D721Med (cell line): Measurements from ENCODE around the gene PTPN5.
A peak's percentile ranks its signal among the peaks of the same experiment; 100 is the strongest.

Experiments used
- DNase-seq: peaks from one replicate; pipeline ENCODE4 v3.0.0; 2011; ENCODE audit warnings: low spot score; ENCODE audit not compliant: insufficient read length
- FAIRE-seq: peaks from 2 replicates; lab custom pipeline; 2011; peaks lifted over from hg19 to GRCh38; lab: Jason Lieb, UNC
- TF ChIP-seq, protein P1 (sequence below): IDR thresholded peaks from 2 replicates; pipeline ENCODE4 v1.5.1; 2012; ENCODE audit warnings: mild to moderate bottlenecking, control low read depth; ENCODE audit not compliant: insufficient read depth; ENCODE audit errors: missing control alignments

The PTPN5 gene

DNA sequence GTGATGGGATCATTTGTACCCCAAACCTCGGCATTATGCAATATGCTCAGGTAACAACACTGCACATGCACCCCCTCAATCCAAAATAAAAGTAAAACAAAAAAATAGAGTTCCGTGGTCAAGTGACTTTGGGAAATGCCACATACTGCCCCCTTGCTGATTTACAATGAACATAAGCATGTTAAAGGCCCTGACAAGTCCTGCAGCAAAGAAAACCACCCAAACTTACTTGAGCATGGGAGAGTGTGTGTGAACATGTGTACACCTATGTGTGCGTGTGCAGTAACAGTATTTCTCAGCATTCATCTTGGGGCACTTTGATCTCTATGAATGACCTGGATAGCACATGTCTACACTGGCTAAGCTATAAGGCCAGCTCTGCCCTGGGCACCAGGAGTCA, 49.8 kb downstream of the PTPN5 start:
- DNase-seq: no peak
- TF ChIP-seq, protein P1, sequence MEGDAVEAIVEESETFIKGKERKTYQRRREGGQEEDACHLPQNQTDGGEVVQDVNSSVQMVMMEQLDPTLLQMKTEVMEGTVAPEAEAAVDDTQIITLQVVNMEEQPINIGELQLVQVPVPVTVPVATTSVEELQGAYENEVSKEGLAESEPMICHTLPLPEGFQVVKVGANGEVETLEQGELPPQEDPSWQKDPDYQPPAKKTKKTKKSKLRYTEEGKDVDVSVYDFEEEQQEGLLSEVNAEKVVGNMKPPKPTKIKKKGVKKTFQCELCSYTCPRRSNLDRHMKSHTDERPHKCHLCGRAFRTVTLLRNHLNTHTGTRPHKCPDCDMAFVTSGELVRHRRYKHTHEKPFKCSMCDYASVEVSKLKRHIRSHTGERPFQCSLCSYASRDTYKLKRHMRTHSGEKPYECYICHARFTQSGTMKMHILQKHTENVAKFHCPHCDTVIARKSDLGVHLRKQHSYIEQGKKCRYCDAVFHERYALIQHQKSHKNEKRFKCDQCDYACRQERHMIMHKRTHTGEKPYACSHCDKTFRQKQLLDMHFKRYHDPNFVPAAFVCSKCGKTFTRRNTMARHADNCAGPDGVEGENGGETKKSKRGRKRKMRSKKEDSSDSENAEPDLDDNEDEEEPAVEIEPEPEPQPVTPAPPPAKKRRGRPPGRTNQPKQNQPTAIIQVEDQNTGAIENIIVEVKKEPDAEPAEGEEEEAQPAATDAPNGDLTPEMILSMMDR: no peak
- FAIRE-seq: no peak

DNA sequence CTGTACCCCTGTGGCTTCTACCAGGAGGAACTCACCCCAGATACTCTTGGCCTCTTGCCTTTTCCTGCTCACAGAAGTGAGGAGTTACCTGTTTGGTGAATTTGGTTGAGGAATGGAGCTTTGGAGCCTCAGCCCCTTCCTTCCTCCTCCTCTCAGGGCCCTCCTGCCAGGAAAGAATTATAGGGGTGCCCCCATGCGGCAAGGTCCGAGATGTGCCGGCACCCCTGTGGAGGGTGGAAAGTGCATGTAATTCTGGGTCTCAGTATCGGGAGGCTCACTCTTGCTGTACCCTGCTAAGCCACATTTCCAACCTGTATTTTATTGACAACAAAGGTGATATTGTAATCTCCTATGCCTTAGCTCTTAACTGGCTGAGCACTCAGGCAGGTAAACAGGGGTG, 51.9 kb downstream of the PTPN5 start:
- DNase-seq (no peak), FAIRE-seq (no peak)
- TF ChIP-seq, protein P1: no peak

DNA sequence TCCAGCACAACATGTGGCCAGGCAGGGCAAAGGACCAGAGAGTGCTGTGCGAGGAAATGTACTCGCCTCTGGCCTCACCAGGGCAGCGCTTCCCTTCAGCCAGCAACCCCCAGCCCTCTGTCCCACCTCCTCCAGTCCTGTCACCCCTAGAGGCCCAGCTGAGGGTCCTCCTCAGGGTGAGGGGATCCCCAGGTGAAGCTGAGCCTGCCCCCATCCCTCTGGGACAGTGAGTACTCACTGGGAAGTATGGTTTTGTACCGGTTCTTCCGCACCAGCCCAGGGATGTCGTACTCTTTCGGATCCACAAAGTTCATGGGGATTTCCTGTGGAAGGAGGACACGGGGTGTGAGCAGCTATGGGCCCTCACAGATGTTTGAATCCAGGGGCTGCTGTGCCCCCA, 54.0 kb downstream of the PTPN5 start:
- no peak for DNase-seq
- TF ChIP-seq, protein P1: no peak
- FAIRE-seq: no peak

DNA sequence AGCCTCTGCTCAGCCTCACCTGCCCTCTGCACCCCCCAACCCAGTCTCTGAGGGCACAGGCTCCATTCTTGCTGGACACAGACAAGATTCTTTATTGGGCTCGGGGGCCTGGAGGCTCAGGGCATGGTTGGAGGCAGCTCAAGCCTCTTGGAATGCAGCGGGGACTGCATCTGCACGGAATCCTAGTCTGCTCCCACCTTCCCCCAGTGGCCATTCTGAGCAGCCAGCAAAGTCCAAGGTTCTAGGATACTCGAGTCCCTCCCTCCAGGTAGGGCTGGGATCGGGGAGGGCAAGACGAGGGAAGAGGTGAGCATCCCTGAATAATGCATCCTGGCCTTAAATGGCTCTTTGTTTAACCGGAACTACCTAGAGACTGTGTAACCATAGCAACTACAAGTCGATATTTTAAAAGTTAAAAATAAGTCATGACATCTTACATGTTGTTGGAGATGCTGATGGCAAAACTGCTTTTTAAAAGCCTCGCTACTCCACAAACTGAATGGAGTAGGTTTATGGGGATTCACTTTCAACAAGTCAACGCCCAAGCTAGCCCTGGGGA, 54.9 kb downstream of the PTPN5 start:
- FAIRE-seq (no peak), DNase-seq (no peak)
- TF ChIP-seq, protein P1: no peak

DNA sequence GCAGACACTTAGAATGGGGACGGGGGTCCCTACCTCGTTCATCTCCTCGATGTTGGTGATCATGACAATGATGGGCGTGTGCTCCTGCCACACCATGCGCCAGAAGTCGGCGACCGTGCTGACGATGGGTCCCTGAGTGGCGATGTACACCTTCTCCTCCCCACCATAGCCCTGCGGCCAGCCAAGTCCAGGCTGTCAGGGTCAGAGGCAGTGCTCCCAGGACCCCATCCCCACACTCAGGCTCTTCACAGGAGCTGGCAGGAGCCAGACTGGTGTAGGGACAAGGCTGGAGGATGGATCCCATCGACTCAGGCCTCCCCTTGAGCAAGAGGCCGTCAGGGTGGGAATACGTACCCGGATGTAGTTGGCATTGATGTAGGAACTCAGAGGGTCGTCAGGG, 58.4 kb downstream of the PTPN5 start:
- TF ChIP-seq, protein P1: no peak
- no peak for DNase-seq
- no peak for FAIRE-seq

DNA sequence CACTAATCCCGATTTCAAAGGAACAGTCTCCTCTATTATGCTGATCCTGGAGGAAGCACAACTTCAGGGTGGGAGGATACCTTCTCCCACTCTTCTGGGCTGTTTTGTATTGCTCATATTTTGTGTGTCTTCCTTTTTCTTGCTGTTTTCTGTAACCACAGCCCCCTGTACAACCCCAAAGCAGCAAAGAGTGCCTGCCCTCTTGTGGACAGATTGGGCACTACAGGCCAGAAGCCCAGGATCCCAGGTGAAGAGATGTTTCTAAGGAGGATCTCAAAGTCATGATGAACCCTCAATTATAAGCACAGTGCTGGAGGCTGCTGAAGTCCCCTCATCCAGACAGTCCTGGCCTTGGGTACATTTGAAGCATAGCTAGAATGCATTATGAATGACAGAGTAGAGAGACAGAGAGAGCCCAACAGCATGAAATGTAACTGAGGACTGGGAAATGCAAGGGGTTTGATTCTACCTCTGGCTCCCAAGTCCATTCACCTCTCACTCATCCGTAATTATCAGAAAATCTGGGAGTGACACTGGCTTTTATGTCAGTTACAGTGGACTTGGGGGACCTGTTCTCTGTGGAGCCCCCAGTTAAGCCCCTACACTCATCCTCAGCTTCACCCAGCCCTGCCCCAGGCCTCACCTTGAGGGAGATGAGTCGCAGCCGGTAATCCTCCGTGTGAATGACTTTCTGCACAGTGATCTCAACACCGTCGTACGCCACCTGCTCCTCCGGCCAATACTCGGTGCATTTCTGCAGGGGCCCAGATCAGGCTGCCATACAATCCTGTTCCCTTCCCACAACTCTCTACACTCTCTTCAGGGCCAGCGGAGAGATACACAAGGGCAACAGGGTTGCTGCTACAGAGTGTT, 59.4 kb downstream of the PTPN5 start:
- TF ChIP-seq, protein P1: peak; percentile 81
- DNase-seq (peak; percentile 77), FAIRE-seq (peak; percentile 38)

DNA sequence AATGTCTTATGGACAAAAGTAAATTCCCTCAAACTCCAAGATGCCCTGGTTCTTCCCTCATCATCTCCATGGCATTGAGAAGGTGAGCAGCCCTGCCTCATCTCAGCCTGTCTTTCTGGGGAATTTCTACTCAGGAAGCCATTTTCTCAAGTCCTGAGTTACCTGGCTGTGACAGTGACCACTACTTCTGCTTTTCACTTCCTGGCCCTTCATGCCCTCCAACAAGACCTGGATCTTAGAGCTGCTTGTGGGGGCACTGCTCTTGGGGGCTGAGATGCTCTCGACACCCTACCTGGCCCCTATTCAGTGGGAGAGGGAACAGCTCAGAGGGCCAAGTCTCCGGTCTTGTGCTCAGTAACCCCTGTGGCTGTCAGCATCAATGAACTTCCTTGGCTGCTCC, 60.2 kb downstream of the PTPN5 start:
- FAIRE-seq: no peak
- no peak for DNase-seq
- TF ChIP-seq, protein P1: no peak
